NCI-H2081 treated with DMSO at 0.1 percent for 48 hours (cell line): ENCODE data around the gene MT1X.
"Not testable (repeated sequence)": the region's sequence is repeated elsewhere in the genome, so short reads cannot be mapped to it uniquely, and the experiment has no call there.

Experiments used
- DNase-seq: peaks from one replicate; lab custom pipeline; 2025; lab: John Stamatoyannopoulos, UW

Gene MT1X

GRCh38 chr16:56711862-56712261 lies 29.6 kb downstream of the MT1X start:
- no peak for DNase-seq

GRCh38 chr16:56713794-56714193 lies 31.5 kb downstream of the MT1X start:
- DNase-seq: no peak

GRCh38 chr16:56715126-56715525 lies 32.9 kb downstream of the MT1X start:
- DNase-seq: no peak

- DNase-seq: no peak
These were observed 34.5 kb downstream of the MT1X start for GRCh38 chr16:56716761-56717160.

GRCh38 chr16:56717532-56717931 lies 35.3 kb downstream of the MT1X start:
- DNase-seq: not testable (repeated sequence)

- DNase-seq: no peak
These were observed 40.1 kb downstream of the MT1X start for GRCh38 chr16:56722200-56722842.

- no peak for DNase-seq
These were observed 41.9 kb downstream of the MT1X start for GRCh38 chr16:56724191-56724590.

- no peak for DNase-seq
These were observed 44.0 kb downstream of the MT1X start for GRCh38 chr16:56726283-56726682.

GRCh38 chr16:56726926-56727325 lies 44.7 kb downstream of the MT1X start:
- no peak for DNase-seq

GRCh38 chr16:56728027-56728426 lies 45.8 kb downstream of the MT1X start:
- no peak for DNase-seq

- DNase-seq: peak; percentile 1
These were observed 46.9 kb downstream of the MT1X start for GRCh38 chr16:56728980-56729734.

GRCh38 chr16:56729735-56730662 lies 47.7 kb downstream of the MT1X start, which contains the start of gene NUP93:
Gene NUP93, plus strand, starts transcription at chr16:56730129. Its CDS starts 18,119 bp downstream, at chr16:56748248.
- peak; percentile 44 for DNase-seq

GRCh38 chr16:56732366-56732765 lies 50.1 kb downstream of the MT1X start:
- DNase-seq: no peak

GRCh38 chr16:56732832-56733231 lies 50.6 kb downstream of the MT1X start:
- no peak for DNase-seq
